Right lobe of liver (tissue), 6 donors: ENCODE results near the gene DPYD. TPM values are rescaled to one million over a fixed set of nuclear protein-coding genes. Genes with fewer than 3 reads are reported as not detected.

Experiments
- ATAC-seq, 4 donors: fragments of 200-7000 bp; cut with Tn5 transposase; one replicate each; pipeline ENCODE4 v1.9.1; 2020; ENCODE audit warnings: mild to moderate bottlenecking in 4 of 4, moderate library complexity in 4 of 4
- DNase-seq, 3 donors: peaks; one replicate each; pipeline ENCODE4 v3.0.0-alpha.2; 2020
- H3K27ac ChIP-seq, 3 donors: fragments of 200-600 bp; one replicate each; pipeline ENCODE4 v1.8.0; 2022
- H3K27me3 ChIP-seq, 2 donors: fragments of 200-600 bp; one replicate each; pipeline ENCODE4 v1.8.0; 2022
- H3K36me3 ChIP-seq, 4 donors: fragments of 200-600 bp; sonication (generic) in 1 of 4; one replicate each; pipeline versions ENCODE4 v1.5.1 to v1.8.0; 2017 to 2022; ENCODE audit warnings: control low read depth in 1 of 4
- H3K4me1 ChIP-seq, 4 donors: fragments of 200-600 bp; sonication (generic) in 1 of 4; one replicate each; pipeline versions ENCODE4 v1.5.1 to v1.8.0; 2017 to 2022; ENCODE audit warnings: control low read depth in 1 of 4
- H3K4me3 ChIP-seq, 3 donors: fragments of 200-600 bp; one replicate each; pipeline ENCODE4 v1.8.0; 2022
- H3K9me3 ChIP-seq, 4 donors: fragments of 200-600 bp; sonication (generic) in 1 of 4; one replicate each; pipeline versions ENCODE4 v1.5.1 to v1.8.0; 2017 to 2022; ENCODE audit warnings: control low read depth in 1 of 4
- CTCF ChIP-seq, 4 donors: fragments of 200-600 bp in 3 of 4; fragments of 450-650 bp in 1 of 4; IDR thresholded peaks; one replicate each; pipeline versions ENCODE4 v1.5.1 to v1.8.0; 2016 to 2022; ENCODE audit warnings: antibody characterized with exemption in 4 of 4, mild to moderate bottlenecking in 2 of 4
- POLR2A ChIP-seq: fragments of 450-650 bp; IDR thresholded peaks from one replicate; pipeline ENCODE4 v1.6.1; 2017; ENCODE audit warnings: antibody characterized with exemption, mild to moderate bottlenecking
- WGBS: methylation state at CpG from one replicate; pipeline ENCODE4 v1.1.6; 2018; ENCODE audit warnings: low coverage, low lambda C conversion rate; ENCODE audit not compliant: insufficient coverage; ENCODE audit errors: missing lambda C conversion rate; 5-methylcytosine and 5-hydroxymethylcytosine counted together
- intact Hi-C, 2 donors: fragments of 100-400 bp; cut with DNase I; formaldehyde crosslinking; loops; one replicate each; pipeline versions ENCODE4 v1.11.2 to v1.14.1; 2022
- total RNA-seq, 6 experiments: library from RNA; depleted of rRNA in 2 of 6; stranded (reverse); fragments of >200 nt in 2 of 6; fragmentation: NEBNext Ultra II Directional in 3 of 6; extraction: Animal tissue kit (Norgen Biotek cat#: 25700) in 3 of 6; gene quantifications; one replicate each; pipeline versions ENCODE4 v1.1.0 to v1.2.4, GENCODE V29; 2016 to 2023
- donor health status: DM: no; HTN: yes; CAD: no.
- donor health status: DM: no; HTN: no; CAD: no.
- donor health status: DM: no; HTN: no; CAD: no.
- donor health status: DM: no; HTN: yes; CAD: no.
- donor health status: DM: no; HTN: yes; CAD: no.

The DPYD gene
- total RNA-seq, 6 experiments from 2014 or later = 25.2 to 74.4 (median 40.0) TPM

DNA sequence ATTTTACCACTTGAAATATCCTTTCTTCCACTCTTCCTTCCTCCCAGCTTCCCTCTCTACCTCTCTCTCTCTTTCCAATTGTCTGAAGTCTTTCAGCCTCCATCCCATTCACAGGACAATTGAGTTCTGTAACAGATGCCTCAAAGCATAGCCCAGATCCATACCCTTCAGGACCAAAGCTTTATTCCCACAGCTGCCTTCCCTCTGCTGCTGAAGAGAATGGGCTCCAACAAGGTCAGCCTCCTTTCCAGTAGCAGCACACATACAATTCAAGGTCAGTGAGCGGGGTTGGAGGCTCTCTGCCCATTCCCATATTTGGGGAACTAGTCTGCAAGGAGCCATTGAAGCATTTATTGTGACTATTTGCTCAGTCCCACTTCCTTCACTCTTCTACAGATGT lies 179.9 kb downstream of the DPYD start:
- intact Hi-C loops = no loop called here
- no peaks in the 10 kb centered on the region for H3K27me3 ChIP-seq
- H3K9me3 ChIP-seq = no peaks in the 10 kb centered on the region
- H3K4me3 ChIP-seq = no peak overlapping the region
- DNase-seq = no peak
- TF ChIP-seq POLR2A = no peak
- no peak for TF ChIP-seq CTCF (IDR thresholded peaks at IDR 0.05)
- H3K4me1 ChIP-seq = no peaks in the 10 kb centered on the region
- H3K27ac ChIP-seq = no peak overlapping the region
- no peak for ATAC-seq
- H3K36me3 ChIP-seq = peaks cover 0 to 4% (median 0%) of the 10 kb centered on the region in 4 donors
- WGBS = 100% methylated on average over 1 of the region's 1 CpG

GRCh38 chr1:97739596-97740103 lies 181.2 kb downstream of the DPYD start:
- H3K27ac ChIP-seq = no peak overlapping the region
- no peaks in the 10 kb centered on the region for H3K4me1 ChIP-seq
- no peaks in the 10 kb centered on the region for H3K9me3 ChIP-seq
- H3K36me3 ChIP-seq = peaks cover 0 to 4% (median 0%) of the 10 kb centered on the region in 4 donors
- WGBS = 92% methylated on average over 2 of the region's 2 CpGs
- H3K27me3 ChIP-seq = no peaks in the 10 kb centered on the region
- intact Hi-C loops = no loop called here
- TF ChIP-seq CTCF (IDR thresholded peaks at IDR 0.05) = no peak
- TF ChIP-seq POLR2A = no peak
- no peak overlapping the region for H3K4me3 ChIP-seq
- DNase-seq (no peak), ATAC-seq (no peak)

- 80% methylated on average over 1 of the region's 3 CpGs for WGBS
- TF ChIP-seq CTCF (IDR thresholded peaks at IDR 0.05) (no peak), POLR2A (no peak)
Observed at GRCh38 chr1:97738270-97738669, 182.6 kb downstream of the DPYD start.

DNA sequence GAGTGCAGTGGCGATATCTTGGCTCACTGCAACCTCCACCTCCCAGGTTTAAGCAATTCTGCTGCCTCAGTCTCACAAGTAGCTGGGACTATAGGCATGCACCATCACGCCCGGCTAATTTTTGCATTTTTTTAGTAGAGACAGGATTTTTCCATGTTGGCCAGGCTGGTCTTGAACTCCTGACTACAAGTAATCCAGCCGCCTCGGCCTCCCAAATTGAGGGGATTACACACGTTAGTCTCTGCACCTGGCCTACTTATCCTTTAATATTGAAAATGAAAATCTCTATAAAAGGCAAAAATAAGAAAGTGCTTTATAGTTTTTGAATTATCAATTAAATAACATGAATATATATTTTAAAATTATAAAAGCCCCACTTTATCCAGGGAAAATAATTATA lies 190.6 kb downstream of the DPYD start:
- Histone ChIP-seq H3K9me3 (no peaks in the 10 kb centered on the region), H3K4me1 (no peaks in the 10 kb centered on the region), H3K4me3 (no peak overlapping the region), H3K36me3 (no peaks in the 10 kb centered on the region), H3K27me3 (no peaks in the 10 kb centered on the region), H3K27ac (no peak overlapping the region)
- WGBS = 99% methylated on average over 4 of the region's 6 CpGs
- ATAC-seq = no peak
- intact Hi-C loops = no loop called here
- DNase-seq = no peak
- TF ChIP-seq POLR2A (no peak), CTCF (IDR thresholded peaks at IDR 0.05) (no peak)

More at GRCh38 chr1:97738270-97738669, 182.6 kb downstream of the DPYD start:
- Histone ChIP-seq H3K27me3 (no peaks in the 10 kb centered on the region), H3K27ac (no peak overlapping the region), H3K36me3 (peaks cover 0 to 4% (median 0%) of the 10 kb centered on the region in 4 donors), H3K4me3 (no peak overlapping the region), H3K9me3 (no peaks in the 10 kb centered on the region), H3K4me1 (no peaks in the 10 kb centered on the region)
- no peak for ATAC-seq
- intact Hi-C loops = no loop called here
- no peak for DNase-seq

DNA sequence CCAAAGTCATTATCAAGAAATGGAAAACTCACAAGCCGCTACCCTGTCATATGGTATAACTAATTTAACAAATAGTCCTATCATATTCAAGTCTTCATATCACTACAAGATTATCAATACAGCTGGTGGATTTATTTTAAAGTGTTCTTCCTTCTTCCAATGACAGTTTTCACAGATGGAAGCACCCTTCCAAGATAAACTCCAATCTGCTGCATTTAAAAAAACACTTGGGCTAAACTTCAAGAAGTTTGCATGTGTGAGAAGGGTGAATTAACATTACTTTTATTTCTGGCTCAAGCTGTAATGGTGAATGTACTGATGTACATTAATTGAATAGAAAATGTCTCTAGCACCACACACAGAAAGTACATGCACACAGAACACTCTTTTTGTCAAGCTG lies 192.4 kb downstream of the DPYD start:
- H3K36me3 ChIP-seq = no peaks in the 10 kb centered on the region
- ATAC-seq (no peak), DNase-seq (no peak)
- no peaks in the 10 kb centered on the region for H3K4me1 ChIP-seq
- TF ChIP-seq POLR2A (no peak), CTCF (IDR thresholded peaks at IDR 0.05) (no peak)
- WGBS = 100% methylated on average over 1 of the region's 1 CpG
- H3K27me3 ChIP-seq = no peaks in the 10 kb centered on the region
- no peak overlapping the region for H3K4me3 ChIP-seq
- H3K9me3 ChIP-seq = no peaks in the 10 kb centered on the region
- no peak overlapping the region for H3K27ac ChIP-seq
- intact Hi-C loops = no loop called here
